Smooth muscle cell of the umbilical artery (primary cell): ENCODE data around the gene NPC2. TPM values are rescaled to one million over a fixed set of nuclear protein-coding genes. Genes with fewer than 3 reads are reported as not detected.

Source experiments
- total RNA-seq: library from RNA; depleted of rRNA; stranded (reverse); fragments of >200 nt; gene quantifications from 2 replicates; pipeline ENCODE4 v1.2.3, GENCODE V29; 2014

Gene NPC2
- total RNA-seq: 124 and 158 TPM in 2 replicates

DNA sequence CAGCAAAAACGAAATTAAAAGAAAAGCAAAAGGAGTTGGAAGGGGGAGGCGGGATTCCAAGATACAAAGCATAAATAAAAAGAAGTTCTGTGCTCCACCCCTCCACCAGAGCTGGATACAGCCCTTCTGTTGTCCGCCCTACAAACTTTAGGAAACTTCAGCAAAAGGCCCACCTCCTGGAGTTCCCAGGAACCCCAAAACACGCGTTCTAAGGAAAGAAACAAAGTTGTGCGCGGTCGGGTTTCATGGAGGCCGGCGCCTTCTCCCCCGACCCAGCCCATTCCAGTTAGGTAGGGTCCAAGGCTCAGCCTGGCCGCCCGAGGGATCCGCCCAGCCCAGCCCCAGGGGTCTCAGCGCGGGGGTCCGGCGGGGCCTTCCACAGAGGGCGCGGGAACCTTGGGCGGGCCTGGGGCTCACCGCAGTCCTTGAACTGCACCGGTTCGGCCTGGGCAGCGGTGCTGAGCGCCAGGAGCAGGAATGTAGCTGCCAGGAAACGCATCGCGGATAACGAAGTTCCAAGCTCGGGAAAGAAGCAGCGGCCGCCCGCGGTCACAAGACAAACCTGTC, at the start of gene NPC2:
Gene NPC2, minus strand, starts transcription at position 530 of the 567 bp plus-strand sequence. Its CDS starts 31 bp downstream, at position 499.

DNA sequence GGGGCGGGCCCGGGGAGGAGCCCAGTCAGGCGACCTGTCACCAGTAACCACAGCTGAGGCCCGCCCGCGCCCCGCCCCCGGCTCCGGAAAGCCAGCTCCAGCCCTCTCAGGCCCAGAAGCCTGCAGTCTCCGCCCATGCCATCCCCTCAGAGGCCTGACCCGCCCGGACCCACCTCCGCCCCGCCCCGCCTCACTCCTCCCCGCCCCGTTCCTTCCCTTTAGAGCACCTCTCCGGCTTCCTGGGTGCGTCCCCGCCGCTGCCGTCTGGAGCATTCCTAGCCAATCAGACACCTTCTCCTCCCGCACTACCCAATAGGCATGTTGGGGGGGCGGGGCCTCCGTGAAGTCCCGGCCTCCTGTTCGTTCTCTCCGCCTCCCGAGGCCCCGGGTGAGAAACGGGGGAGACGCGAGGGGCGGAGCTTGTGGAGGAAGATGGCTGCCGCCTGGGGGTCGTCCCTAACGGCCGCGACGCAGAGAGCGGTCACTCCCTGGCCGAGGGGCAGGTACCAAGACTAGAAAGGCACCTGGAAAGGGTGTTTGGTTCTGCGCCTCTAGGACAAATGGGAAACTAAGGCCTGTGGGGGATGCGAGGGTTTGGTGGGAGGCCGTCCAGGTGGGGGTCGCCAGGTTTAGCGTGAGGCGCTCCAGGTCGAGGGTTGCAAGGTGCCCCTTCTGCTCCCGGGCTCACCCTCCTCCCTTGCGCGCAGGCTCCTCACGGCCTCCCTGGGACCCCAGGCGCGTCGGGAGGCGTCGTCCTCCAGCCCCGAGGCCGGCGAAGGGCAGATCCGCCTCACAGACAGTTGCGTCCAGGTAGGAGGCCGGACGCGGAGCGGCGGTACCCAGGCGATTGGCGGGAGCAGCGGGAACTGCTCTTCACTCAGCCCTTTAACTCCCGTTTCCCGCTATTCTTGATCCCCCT, 497 bp upstream of the NPC2 start, which contains the start of gene ISCA2:
Gene ISCA2, plus strand, starts transcription at position 423 of the 919 bp plus-strand sequence. Its CDS starts 10 bp downstream, at position 433.

Other genes with a start within 250 kb of the NPC2 start
- 22.6 and 24.7 TPM in 2 replicates for gene ABCD4, start 190.4 kb downstream of the NPC2 start, total RNA-seq
- not detected in 2 replicates for gene VRTN, start 144.8 kb downstream of the NPC2 start, total RNA-seq
- gene SYNDIG1L, start 67.1 kb downstream of the NPC2 start, total RNA-seq: not detected in 2 replicates
- 12.5 and 14.7 TPM in 2 replicates for gene ISCA2, start 460 bp upstream of the NPC2 start, total RNA-seq
- gene LTBP2, start 118.9 kb upstream of the NPC2 start, total RNA-seq: 334 and 905 TPM in 2 replicates
- 30.6 and 41.5 TPM in 2 replicates for gene AREL1, start 219.8 kb upstream of the NPC2 start, total RNA-seq
- gene FCF1, start 219.8 kb upstream of the NPC2 start, total RNA-seq: 46.3 and 77.0 TPM in 2 replicates